Measurements from ENCODE around the gene D2HGDH. TPM values are rescaled to one million over a fixed set of nuclear protein-coding genes. Genes with fewer than 3 reads are reported as not detected.
"Not testable (repeated sequence)": the region's sequence is repeated elsewhere in the genome, so short reads cannot be mapped to it uniquely, and the experiment has no call there.

Gene D2HGDH
- total RNA-seq, 1 experiment from 2014 or later, result 50.7 TPM

DNA sequence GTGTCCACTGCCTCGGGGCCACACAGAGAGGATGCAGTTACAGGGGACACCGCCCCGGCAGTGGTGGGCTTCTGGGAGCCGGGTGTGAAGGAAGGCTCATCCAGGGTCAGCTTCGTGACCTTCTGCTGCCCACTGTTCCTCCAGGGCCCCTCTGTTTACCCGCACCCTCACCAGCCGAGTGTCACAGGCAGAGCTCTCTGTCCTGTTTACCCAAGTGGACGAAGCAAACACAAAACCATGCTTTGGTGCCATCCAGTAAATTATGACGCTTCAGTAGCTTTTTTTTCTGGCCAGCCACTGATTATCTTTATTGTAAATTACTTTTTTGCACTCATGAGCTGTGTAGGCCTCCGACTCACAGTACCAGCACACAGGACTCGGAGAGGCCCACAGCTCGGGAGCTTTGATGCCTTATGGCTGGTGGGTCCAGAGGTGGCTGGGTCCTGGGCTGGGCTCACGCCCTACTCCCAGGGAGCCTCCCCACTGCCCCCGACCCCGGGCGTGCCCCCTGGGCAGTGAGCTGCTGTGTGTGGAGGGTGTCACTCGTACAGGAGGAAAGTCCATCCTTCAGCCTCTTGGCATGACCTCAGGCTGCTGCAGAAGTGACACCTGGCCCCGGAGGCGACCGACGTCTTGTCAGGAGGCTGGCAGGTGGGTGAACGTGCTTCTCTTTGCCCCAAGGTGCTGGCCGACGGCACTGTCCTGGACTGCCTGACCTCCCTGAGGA lies 9.8 kb downstream of the D2HGDH start:
- no peak for DNase-seq (ENCODE audit: low spot score)
- in situ Hi-C loops (cut with HindIII; ENCODE audit: low sequenced_read_pairs), result no loop called here

DNA sequence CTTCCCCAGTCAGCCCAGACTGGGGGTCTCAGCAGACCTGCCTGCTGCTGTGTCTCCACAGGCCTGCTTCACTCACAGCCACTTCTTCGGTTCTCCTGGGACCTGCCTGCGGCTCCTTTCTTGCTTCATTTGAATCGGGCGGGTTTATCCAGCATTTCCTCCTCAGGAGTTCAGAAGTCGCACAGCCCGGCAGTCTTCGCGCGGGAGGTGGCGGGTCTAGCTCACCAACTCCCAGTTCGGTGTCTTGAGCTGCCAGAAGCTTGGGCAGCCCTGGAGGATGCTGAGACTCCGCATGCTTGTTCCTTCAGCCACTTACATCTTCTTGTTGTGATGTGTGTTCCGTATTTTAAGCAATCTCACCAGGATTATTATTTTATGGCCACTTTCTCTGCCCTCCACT lies 10.8 kb downstream of the D2HGDH start:
- DNase-seq (ENCODE audit: low spot score), result no peak
- in situ Hi-C loops (cut with HindIII; ENCODE audit: low sequenced_read_pairs), result no loop called here

DNA sequence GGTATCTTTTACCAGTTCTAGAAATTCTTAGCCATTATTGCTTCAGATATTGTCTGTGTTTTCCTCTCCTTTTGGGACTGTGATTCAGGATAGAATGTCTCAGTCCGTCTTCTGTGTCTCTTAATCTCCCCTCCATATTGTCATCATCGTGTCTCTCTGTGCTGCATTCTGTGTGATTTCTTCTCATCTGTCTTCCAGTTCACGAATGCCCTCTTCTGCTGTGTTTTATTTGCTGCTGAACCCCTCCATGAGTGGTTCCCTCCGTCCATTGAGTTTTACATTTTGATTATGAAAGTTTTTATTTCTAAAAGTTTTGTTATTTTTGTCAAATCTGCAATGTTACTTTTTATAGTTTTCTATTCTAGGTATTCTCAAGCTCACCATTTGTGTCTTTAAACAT lies 11.7 kb downstream of the D2HGDH start:
- no peak for DNase-seq (ENCODE audit: low spot score)

DNA sequence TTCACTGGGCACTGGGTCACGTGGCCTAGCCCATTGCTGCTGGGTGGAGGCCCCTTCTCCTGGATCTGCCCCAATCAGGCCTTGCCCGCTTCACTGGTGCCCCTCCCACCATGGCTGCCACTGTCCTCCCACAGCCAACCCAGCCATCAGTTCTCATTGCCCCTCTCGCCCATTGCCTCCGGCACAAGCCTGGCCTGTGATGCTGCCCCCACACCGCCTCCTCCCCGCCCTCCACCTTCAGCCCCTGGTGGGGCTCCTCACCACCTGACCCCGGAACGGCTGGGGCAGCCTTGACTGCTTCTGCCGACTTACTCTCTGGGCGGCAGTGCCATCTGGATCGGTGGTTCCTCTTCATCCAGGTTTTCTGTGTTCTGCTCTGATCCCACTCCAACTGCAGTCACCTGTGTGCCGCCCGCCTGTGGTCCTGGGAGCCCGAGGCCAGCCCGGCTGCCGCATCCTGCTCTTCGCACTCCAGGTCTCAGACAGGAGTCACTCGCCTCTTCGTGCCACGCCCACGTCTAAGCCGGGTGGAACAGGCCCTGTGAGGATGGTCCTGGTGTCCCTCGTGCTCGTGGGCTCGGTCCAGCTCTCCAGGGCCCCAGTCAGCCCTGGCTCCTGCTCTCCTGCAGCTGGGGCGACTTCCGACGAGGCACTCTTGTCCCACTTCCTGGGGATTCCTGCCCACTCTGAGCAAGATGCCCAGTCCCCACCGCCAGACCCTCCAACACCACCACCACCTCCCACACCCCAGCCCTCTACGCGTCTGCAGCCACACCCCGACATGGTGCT lies 14.2 kb downstream of the D2HGDH start:
- in situ Hi-C loops (cut with HindIII; ENCODE audit: low sequenced_read_pairs), result no loop called here
- no peak for DNase-seq (ENCODE audit: low spot score)

More for the DNA sequence above, 11.7 kb downstream of the D2HGDH start:
- in situ Hi-C loops (cut with HindIII; ENCODE audit: low sequenced_read_pairs), result no loop called here

DNA sequence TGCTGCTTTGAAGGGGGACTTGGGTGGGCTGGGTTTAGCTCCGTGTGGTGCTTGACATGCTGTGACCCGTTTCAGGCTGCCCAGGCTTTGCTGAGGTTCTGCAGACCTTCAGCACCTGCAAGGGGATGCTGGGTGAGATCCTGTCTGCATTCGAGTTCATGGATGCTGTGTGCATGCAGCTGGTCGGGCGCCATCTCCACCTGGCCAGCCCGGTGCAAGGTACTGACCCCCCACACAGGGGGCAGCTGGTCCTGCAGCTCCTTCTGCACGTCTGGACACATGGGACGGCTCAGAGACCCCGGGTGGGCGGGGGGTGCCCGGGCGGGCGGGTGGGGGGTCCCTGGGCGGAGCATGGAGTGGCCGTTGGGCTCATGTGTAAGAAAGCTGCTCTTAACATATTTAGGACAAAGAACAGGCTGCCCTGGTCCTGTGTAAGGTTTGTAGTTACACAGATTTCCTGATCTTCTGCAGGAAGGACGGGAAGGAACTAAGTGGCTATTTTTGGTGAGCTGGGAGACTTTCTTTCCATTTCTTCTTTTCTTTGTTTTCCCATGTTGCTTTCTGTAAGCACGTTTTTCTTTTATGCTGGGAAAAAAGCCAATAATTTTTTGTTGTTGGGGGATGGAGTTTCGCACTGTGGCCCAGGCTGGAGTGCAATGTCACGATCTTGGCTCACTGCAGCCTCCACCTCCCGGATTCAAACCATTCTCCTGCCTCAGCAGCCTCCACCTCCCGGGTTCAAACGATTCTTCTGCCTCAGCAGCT lies 15.8 kb downstream of the D2HGDH start:
- no peak for DNase-seq (ENCODE audit: low spot score)
- in situ Hi-C loops (cut with HindIII; ENCODE audit: low sequenced_read_pairs), result no loop called here

DNA sequence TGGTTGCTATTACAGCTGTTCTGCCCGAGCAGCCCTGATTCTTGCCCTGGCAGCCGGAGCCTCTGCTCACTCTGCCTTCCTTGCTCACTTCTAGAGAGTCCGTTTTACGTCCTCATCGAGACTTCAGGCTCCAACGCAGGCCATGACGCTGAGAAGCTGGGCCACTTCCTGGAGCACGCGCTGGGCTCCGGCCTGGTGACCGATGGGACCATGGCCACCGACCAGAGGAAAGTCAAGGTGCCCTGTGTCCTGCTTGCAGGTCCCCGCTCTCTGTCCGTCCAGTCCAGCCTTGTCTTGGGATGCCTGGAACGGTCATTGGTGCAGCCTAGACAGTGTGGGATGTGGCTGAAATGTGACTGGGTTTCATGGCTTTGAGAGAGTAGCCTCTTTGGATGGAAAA lies 16.7 kb downstream of the D2HGDH start:
- in situ Hi-C loops (cut with HindIII; ENCODE audit: low sequenced_read_pairs), result no loop called here
- no peak for DNase-seq (ENCODE audit: low spot score)

DNA sequence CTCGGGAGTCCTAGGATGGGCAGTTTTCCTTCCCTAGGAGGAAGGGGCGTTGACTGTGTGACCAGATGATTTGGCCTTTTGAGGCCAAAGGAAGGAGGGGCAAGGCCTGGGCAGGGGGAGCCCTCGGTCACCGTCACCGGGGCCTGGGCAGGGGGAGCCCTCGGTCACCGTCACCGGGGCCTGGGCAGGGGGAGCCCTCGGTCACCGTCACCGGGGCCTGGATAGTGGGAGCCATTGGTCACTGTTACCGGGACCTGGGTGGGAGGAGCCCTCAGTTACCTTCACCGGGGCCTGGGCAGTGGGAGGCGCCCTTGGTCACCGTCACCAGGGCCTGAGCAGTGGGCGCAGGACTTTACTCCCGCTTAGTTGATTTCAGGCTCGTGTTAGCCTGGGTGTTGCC lies 17.3 kb downstream of the D2HGDH start:
- DNase-seq (ENCODE audit: low spot score), result no peak
- in situ Hi-C loops (cut with HindIII; ENCODE audit: low sequenced_read_pairs), result no loop called here

DNA sequence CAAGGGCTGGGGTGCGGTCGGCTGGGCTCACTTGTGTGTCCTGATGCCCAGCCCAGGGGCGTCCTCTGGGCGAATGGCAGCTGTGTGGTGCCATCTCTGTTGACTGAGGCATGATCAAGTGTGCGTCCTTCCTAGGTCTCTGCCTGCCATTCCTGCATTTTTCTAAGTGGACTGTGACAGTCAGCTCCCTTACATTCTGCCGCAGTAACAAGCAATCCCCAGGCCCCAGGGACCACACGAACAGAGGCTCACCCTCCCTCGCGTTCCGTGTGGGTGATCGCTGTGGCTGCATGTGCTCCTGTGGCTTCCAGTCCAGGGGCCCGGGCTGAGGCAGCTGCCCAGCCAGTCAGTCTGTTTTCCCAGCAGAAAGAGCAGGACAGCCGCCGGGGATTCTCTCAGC lies 17.8 kb downstream of the D2HGDH start:
- in situ Hi-C loops (cut with HindIII; ENCODE audit: low sequenced_read_pairs), result no loop called here

DNA sequence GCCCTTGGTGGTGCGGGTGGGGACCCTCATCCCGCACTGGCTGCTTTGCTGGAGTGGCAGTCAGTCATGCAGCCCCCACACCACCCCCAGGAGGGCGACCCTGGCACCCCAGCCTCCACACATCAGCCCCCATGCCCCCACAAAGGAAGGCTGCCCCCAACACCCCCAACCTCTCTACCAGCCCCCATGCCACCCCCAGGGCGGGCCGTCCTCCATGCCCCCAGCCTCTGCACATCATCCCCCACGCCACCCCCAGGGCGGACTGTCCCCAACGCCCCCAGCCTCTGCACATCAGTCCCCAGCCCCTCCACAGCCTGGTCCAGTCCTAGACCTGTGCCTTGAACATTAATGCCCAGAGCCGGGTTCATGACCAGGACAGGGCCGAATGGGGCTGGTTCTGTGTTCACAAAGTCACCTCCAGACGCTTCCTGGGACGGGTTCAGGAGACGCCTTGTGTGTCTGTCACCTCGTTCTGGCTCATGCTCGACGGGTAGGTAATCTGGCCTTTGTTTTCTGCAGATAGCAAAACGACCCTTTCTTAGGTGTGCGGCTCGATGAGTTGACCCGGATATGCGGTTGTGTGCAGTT lies 18.4 kb downstream of the D2HGDH start:
- in situ Hi-C loops (cut with HindIII; ENCODE audit: low sequenced_read_pairs), result no loop called here
- DNase-seq (ENCODE audit: low spot score), result no peak

More for the DNA sequence above, 17.8 kb downstream of the D2HGDH start:
- DNase-seq (ENCODE audit: low spot score), result no peak

DNA sequence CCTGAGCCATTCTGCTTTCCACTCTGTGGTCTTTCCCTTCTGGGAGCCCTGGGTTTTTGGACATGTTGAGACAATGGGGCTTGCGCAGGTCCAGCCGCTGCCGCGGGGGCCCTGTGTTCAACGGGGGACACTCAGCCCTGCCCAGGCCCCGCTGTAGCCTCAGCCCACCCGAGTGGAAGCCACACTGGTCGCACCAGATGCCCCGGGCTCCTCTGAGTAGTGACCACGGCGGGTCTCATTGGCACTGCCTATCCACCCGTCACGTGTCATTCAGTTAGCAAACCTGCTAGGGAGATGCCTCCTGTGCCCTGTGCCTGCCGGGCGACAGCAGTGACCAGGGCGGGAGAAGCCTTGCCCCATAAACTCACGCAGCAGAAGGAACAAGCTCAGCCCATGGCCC lies 19.1 kb downstream of the D2HGDH start:
- DNase-seq (ENCODE audit: low spot score), result no peak
- in situ Hi-C loops (cut with HindIII; ENCODE audit: low sequenced_read_pairs), result no loop called here

DNA sequence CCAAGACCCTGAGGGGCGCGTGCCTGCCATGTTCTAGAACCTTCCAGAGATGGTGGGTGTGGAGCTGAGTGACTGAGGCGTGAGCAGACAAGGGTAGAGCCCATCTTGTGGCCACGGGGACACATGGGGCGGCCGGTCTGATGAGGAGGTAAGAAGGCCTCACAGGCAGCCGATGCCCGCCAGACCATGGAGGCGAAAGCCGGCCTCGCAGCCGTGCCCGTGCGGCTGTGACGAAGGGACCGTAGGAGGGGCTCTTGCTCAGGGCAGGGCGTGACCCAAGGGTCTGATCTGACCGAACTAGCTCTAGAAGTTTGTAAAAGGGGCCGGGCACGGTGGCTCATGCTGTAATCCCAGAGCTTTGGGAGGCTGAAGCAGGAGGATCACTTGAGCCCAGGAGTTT lies 19.6 kb downstream of the D2HGDH start:
- DNase-seq (ENCODE audit: low spot score), result no peak
- in situ Hi-C loops (cut with HindIII; ENCODE audit: low sequenced_read_pairs), result no loop called here

DNA sequence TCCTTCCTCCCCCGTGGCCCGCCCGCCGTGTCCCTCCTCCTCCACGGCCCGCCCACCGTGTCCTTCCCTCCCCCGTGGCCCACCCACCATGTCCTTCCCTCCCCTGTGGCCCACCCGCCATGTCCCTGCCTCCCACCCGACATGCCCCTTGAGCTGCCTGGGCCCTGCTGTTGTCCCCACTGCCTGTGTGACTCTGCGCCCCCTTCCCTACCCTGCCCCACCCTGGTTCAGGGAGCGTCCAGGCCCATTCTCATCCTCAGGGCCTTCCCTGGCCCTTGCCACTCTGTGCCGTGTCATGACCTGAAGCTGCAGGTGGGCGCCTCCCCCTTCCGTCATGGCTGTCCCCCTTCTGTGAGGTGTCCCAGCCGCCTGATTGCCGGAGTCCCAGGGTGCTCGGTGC lies 20.7 kb downstream of the D2HGDH start:
- in situ Hi-C loops (cut with HindIII; ENCODE audit: low sequenced_read_pairs), result no loop called here
- no peak for DNase-seq (ENCODE audit: low spot score)

DNA sequence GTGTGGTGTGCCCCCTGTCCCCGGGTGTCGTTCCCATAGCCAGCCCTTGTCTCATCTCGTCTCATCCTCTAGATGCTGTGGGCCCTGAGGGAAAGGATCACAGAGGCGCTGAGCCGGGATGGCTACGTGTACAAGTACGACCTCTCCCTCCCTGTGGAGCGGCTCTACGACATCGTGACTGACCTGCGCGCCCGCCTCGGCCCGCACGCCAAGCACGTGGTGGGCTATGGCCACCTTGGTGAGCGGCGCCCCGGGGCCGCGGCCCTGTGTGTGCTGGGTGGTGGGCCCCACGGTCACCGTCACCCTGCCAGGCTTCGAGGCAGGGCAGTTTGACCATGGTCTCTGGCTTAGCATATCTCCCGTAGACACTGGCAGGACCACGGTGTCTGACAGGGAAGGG lies 21.3 kb downstream of the D2HGDH start:
- DNase-seq (ENCODE audit: low spot score), result no peak
- in situ Hi-C loops (cut with HindIII; ENCODE audit: low sequenced_read_pairs), result no loop called here

DNA sequence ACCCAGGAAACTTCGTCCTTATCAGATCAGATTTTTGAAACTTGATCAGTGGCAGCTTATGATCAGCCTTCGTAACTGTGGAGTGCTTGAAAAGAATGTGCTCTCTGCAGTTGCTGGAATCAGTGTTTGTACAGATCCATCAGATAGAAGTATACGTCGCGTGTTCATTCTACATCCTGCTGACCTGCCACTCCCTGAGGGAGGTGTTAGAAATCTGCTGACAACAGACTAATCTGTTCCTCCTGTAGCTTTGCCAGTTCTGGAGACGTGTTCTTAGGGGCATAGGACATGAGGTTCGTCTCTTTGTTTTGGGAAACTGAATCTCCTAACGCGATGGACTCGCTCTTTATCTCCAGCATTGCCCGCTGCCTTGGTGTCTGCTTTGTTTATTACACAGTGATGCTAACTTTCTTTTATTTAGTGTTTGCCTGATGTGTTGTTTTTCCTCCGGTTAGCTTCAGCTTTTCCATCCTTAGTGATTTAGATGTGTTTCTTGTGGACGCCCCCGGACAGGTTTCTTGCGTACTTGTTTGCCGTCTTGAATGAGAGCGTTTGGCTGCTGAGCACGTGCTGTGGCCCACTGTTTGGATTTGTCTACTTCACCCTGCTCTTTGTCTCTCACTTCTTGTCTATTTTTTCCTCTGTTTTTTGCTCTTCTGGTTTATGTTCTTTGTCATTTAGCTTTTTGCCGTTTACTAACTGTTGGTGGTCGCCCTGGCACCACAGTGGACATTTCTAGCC lies 24.8 kb downstream of the D2HGDH start:
- no peak for DNase-seq (ENCODE audit: low spot score)
- in situ Hi-C loops (cut with HindIII; ENCODE audit: low sequenced_read_pairs), result no loop called here

DNA sequence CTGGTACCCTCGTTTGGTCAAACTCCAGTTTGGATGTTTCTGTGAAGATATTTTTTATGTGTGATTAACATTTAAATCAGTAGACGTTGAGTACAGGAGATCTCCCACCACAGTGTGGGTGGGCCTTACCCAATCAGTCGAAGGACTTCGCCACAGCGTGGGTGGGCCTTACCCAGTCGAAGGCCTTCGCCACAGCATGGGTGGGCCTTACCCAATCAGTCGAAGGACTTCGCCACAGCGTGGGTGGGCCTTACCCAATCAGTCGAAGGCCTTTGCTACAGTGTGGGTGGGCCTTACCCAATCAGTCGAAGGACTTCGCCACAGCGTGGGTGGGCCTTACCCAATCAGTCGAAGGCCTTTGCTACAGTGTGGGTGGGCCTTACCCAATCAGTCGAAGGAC lies 25.5 kb downstream of the D2HGDH start:
- in situ Hi-C loops (cut with HindIII; ENCODE audit: low sequenced_read_pairs); DNase-seq (ENCODE audit: low spot score): not testable (repeated sequence)

DNA sequence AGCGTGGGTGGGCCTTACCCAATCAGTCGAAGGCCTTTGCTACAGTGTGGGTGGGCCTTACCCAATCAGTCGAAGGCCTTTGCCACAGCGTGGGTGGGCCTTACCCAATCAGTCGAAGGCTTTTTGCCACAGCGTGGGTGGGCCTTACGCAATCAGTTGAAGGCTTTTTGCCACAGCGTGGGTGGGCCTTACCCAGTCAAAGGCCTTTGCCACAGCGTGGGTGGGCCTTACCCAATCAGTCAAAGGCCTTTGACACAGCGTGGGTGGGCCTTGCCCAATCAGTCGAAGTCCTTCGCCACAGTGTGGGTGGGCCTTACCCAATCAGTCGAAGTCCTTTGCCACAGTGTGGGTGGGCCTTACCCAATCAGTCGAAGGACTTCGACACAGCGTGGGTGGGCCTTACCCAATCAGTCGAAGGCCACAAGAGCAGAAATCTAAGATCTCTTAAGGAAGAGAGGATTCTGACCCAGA lies 25.9 kb downstream of the D2HGDH start:
- in situ Hi-C loops (cut with HindIII; ENCODE audit: low sequenced_read_pairs), result no loop called here
- DNase-seq (ENCODE audit: low spot score), result no peak

DNA sequence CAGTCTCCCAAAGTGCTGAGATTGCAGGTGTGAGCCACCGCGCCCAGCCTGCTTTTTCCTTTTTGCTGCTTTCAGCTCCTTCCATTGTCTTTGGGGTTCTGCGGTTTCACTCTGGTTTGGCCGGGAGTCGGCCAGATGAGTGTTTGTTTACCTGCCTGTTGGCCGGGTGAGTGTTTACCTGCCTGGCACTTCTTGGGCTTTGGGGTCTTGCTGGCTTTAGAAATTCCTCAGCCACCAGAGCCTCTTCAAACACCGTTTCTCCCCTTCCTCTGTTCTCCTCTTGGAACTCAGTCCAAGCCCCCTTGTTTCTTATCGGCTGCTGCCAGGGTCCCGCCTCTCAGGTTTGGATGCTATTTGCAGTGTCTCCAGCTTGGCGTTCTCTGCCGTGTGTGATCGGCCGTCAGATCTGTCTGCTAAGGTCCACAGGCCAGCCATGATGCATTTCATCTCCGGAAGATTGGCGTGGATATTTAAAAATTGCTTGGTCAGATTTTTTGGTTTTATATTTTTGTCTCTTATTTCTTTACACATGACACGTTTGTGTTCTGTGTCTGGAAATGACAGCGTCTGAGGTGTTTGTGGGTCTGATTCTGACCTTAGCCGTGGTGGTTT lies 28.0 kb downstream of the D2HGDH start:
- in situ Hi-C loops (cut with HindIII; ENCODE audit: low sequenced_read_pairs), result no loop called here
- no peak for DNase-seq (ENCODE audit: low spot score)

DNA sequence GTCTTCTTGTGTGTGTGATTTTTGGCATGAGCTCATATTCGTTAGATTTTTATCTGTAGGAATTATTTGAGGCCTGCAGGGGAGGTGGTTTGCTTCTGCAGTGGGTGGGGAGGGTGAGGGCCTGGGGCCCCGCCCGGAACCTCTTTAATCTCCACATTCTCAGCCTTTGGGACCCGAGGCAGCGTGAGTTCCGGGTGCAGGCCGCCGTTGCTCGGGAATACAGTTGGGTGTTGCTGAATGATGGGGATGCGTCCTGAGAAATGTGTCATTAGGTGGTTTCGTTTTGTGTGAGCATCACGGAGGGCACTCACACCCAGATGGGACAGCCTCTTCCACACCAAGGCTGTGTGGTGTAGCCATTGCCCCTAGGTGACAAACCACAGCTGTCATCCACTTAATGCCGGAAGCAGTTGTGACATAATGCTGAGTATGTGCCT lies 28.5 kb downstream of the D2HGDH start:
- in situ Hi-C loops (cut with HindIII; ENCODE audit: low sequenced_read_pairs), result no loop called here
- no peak for DNase-seq (ENCODE audit: low spot score)

All from G401 (cell line).